Lung (tissue), 12 donors: ENCODE measurements around the gene HOATZ. TPM values are rescaled to one million over a fixed set of nuclear protein-coding genes. Genes with fewer than 3 reads are reported as not detected.

Experiments
- ATAC-seq: fragments of 200-7000 bp; cut with Tn5 transposase; one replicate; pipeline ENCODE4 v1.9.1; 2020; ENCODE audit warnings: moderate number of reproducible peaks; ENCODE audit not compliant: insufficient read depth, low FRiP score
- DNase-seq, 3 donors: peaks; one replicate each; pipeline ENCODE4 v3.0.0-alpha.2; 2013 to 2017
- H3K27ac ChIP-seq, 2 donors: one replicate each; pipeline ENCODE4 v1.5.1; 2013; ENCODE audit warnings: mild to moderate bottlenecking in 2 of 2, moderate library complexity in 2 of 2, control low read depth in 1 of 2, inconsistent platforms in 1 of 2, low read depth in 1 of 2, low read length in 1 of 2
- H3K27me3 ChIP-seq, 3 donors: one replicate each; pipeline ENCODE4 v1.5.1; 2013; ENCODE audit warnings: low read length in 2 of 3; ENCODE audit not compliant: control insufficient read depth in 3 of 3, insufficient read depth in 3 of 3
- H3K36me3 ChIP-seq, 4 donors: one replicate each; pipeline ENCODE4 v1.5.1; 2013; ENCODE audit warnings: low read length in 4 of 4, mild to moderate bottlenecking in 1 of 4, moderate library complexity in 1 of 4; ENCODE audit not compliant: control insufficient read depth in 4 of 4, insufficient read depth in 4 of 4
- H3K4me1 ChIP-seq, 5 donors: one replicate each; pipeline ENCODE4 v1.5.1; 2013; ENCODE audit warnings: low read length in 5 of 5, mild to moderate bottlenecking in 2 of 5, moderate library complexity in 1 of 5; ENCODE audit not compliant: control insufficient read depth in 5 of 5, insufficient read depth in 5 of 5
- H3K4me3 ChIP-seq: one replicate; pipeline ENCODE4 v1.5.1; 2013; ENCODE audit warnings: mild to moderate bottlenecking, control low read depth, moderate library complexity
- H3K9ac ChIP-seq, 2 donors: one replicate each; pipeline ENCODE4 v1.5.1; 2013; ENCODE audit warnings: low read length in 2 of 2, control low read depth in 1 of 2; ENCODE audit not compliant: insufficient read depth in 1 of 2
- H3K9me3 ChIP-seq, 4 donors: one replicate each; pipeline ENCODE4 v1.5.1; 2013; ENCODE audit warnings: low read length in 3 of 4, mild to moderate bottlenecking in 1 of 4, moderate library complexity in 1 of 4; ENCODE audit not compliant: control insufficient read depth in 4 of 4, insufficient read depth in 3 of 4
- CTCF ChIP-seq: IDR thresholded peaks from 2 replicates; pipeline ENCODE4 v1.5.1; 2012; ENCODE audit warnings: mild to moderate bottlenecking; ENCODE audit errors: control extremely low read depth, extremely low read depth
- WGBS, 2 donors: extraction: QIAGEN DNeasy Blood & Tissue Kit; methylation state at CpG; one replicate each; pipeline ENCODE4 v1.1.7; 2013; 5-methylcytosine and 5-hydroxymethylcytosine counted together
- polyA plus RNA-seq, 2 donors: library from polyadenylated mRNA; stranded (reverse); fragments of 200-250 nt; gene quantifications; one replicate each; pipeline ENCODE4 v1.2.1, GENCODE V29; 2013
- total RNA-seq, 2 donors: library from RNA; depleted of rRNA in 1 of 2; stranded (reverse); fragments of >200 nt in 1 of 2; gene quantifications; one replicate each; pipeline ENCODE4 v1.2.1, GENCODE V29; 2014 to 2021
- donor health status: control.
- donor health status: control.
- donor health status: Bipolar disorder and iron deficiency.
- donor health status: healthy.
- donor health status: DM: yes; HTN: yes; CAD: no.

Gene HOATZ
- total and polyA plus RNA-seq, 4 donors: 23.6 to 42.9 (median 29.0) TPM

- 42 to 45% methylated on average over 6 of the region's 6 CpGs for WGBS, 2 donors
- DNase-seq (no peak), ATAC-seq (no peak)
- no peak for TF ChIP-seq CTCF
- Histone ChIP-seq H3K27ac (no peak overlapping the region), H3K36me3 (no peaks in the 10 kb centered on the region), H3K9me3 (no peaks in the 10 kb centered on the region), H3K9ac (no peak overlapping the region), H3K27me3 (peaks cover 0 to 41% (median 34%) of the 10 kb centered on the region in 3 donors), H3K4me3 (no peak overlapping the region), H3K4me1 (peaks cover 0 to 11% (median 0%) of the 10 kb centered on the region in 5 donors)
Observed at GRCh38 chr11:111513240-111513605, 1.4 kb upstream of the HOATZ start.

- Histone ChIP-seq H3K4me3 (no peak overlapping the region), H3K36me3 (no peaks in the 10 kb centered on the region), H3K27me3 (peaks cover 0 to 37% (median 30%) of the 10 kb centered on the region in 3 donors), H3K4me1 (peaks cover 0 to 11% (median 0%) of the 10 kb centered on the region in 5 donors), H3K9me3 (no peaks in the 10 kb centered on the region), H3K9ac (no peak overlapping the region), H3K27ac (no peak overlapping the region)
- 93 to 98% methylated on average over 2 of the region's 2 CpGs for WGBS, 2 donors
- no peak for ATAC-seq
- TF ChIP-seq CTCF: no peak
- no peak for DNase-seq
Observed at GRCh38 chr11:111515591-111515990, 1.0 kb downstream of the HOATZ start.

- Histone ChIP-seq H3K9ac (no peak overlapping the region), H3K4me3 (no peak overlapping the region), H3K27me3 (peaks cover 0 to 15% (median 11%) of the 10 kb centered on the region in 3 donors), H3K9me3 (no peaks in the 10 kb centered on the region), H3K36me3 (no peaks in the 10 kb centered on the region), H3K27ac (no peak overlapping the region), H3K4me1 (peaks cover 0 to 2% (median 0%) of the 10 kb centered on the region in 5 donors)
- ATAC-seq (no peak), DNase-seq (no peak)
- WGBS, 2 donors: 59 to 73% methylated on average over 1 of the region's 1 CpG
- no peak for TF ChIP-seq CTCF
Observed at GRCh38 chr11:111518668-111519067, 4.1 kb downstream of the HOATZ start.

GRCh38 chr11:111520560-111520959, 6.0 kb downstream of the HOATZ start:
- no peak for TF ChIP-seq CTCF
- no peak overlapping the region for H3K4me3 ChIP-seq
- H3K27me3 ChIP-seq: peaks cover 0 to 3% (median 0%) of the 10 kb centered on the region in 3 donors
- no peaks in the 10 kb centered on the region for H3K36me3 ChIP-seq
- DNase-seq: no peak
- H3K27ac ChIP-seq: no peak overlapping the region
- H3K4me1 ChIP-seq: no peaks in the 10 kb centered on the region
- no peak for ATAC-seq
- WGBS, 2 donors: 99% methylated on average over 2 of the region's 2 CpGs
- H3K9ac ChIP-seq: no peak overlapping the region
- H3K9me3 ChIP-seq: no peaks in the 10 kb centered on the region
